H1 (cell line): ENCODE measurements around the gene PIEZO1. TPM values are rescaled to one million over a fixed set of nuclear protein-coding genes. Genes with fewer than 3 reads are reported as not detected.

Source experiments
- CHD7 ChIP-seq: fragments of 300-600 bp; sonication (generic); IDR thresholded peaks from 2 replicates; pipeline ENCODE4 v1.7.1; 2012; ENCODE audit warnings: low read length, moderate library complexity, mild to moderate bottlenecking, inconsistent platforms; ENCODE audit not compliant: insufficient replicate concordance
- KDM4A ChIP-seq: IDR thresholded peaks from one replicate; pipeline ENCODE4 v1.7.1; 2012; ENCODE audit warnings: low read depth, mild to moderate bottlenecking, moderate library complexity, low read length, inconsistent platforms; ENCODE audit not compliant: severe bottlenecking
- POLR2A ChIP-seq, 2 experiments: IDR thresholded peaks; 1 replicate in 1 of 2; 2 replicates in 1 of 2; pipeline ENCODE4 v1.6.1; 2011; ENCODE audit warnings: low read depth in 2 of 2, low read length in 2 of 2, mild to moderate bottlenecking in 2 of 2; ENCODE audit errors: control extremely low read depth in 1 of 2
- RAD21 ChIP-seq, 2 experiments: IDR thresholded peaks in 1 of 2; conservative IDR thresholded peaks in 1 of 2; 2 replicates each; pipeline ENCODE4 v1.6.1; 2011; ENCODE audit warnings: low read depth in 2 of 2, low read length in 2 of 2, improper control_type of control experiment in 1 of 2, inconsistent platforms in 1 of 2, mild to moderate bottlenecking in 1 of 2, moderate library complexity in 1 of 2
- TAF1 ChIP-seq: IDR thresholded peaks from 2 replicates; pipeline ENCODE4 v1.6.1; 2011; ENCODE audit warnings: mild to moderate bottlenecking, low read depth, low read length
- TBP ChIP-seq: IDR thresholded peaks from 2 replicates; pipeline ENCODE4 v1.6.1; 2011; ENCODE audit warnings: low read depth, low read length, improper control_type of control experiment
- polyA plus RNA-seq, 7 experiments: library from polyadenylated mRNA; depleted of rRNA in 3 of 7; stranded (reverse) in 5 of 7; unstranded in 2 of 7; fragments of >200 nt in 5 of 7; fragments of 200-250 nt in 2 of 7; gene quantifications; 1 replicate in 5 of 7; 2 replicates in 1 of 7; 4 replicates in 1 of 7; pipeline versions ENCODE4 v1.2.1 to v1.2.3, GENCODE V29; 2011 to 2013; ENCODE audit warnings: missing spikeins in 2 of 7, mixed read lengths in 2 of 7
- total RNA-seq: library from RNA; stranded (reverse); fragmentation: NEBNext Ultra II Directional; extraction: Animal tissue kit (Norgen Biotek cat#: 25700); gene quantifications from 2 replicates; pipeline ENCODE4 v1.2.1, GENCODE V29; 2021

PIEZO1 gene
- total and polyA plus RNA-seq, 2 of the 8 experiments (the other 6 are each of a cell fraction or from before 2014, with no cell fraction given) = 42.3 to 67.5 TPM

GRCh38 chr16:88733630-88734360 lies 51.2 kb downstream of the PIEZO1 start (continued):
- no peak for TF ChIP-seq CHD7
- no peak for TF ChIP-seq KDM4A
- no peak for TF ChIP-seq RAD21 (IDR thresholded peaks at IDR 0.05 in 1 of 2, conservative IDR thresholded peaks at IDR 0.05 in 1 of 2; ENCODE audit: low read depth in 2 of 2, low read length in 2 of 2)
- no peak for TF ChIP-seq POLR2A (IDR thresholded peaks at IDR 0.05; ENCODE audit: control extremely low read depth in 1 of 2, low read depth in 2 of 2, low read length in 2 of 2)
- TF ChIP-seq TAF1 = no peak
- TF ChIP-seq TBP = no peak
